Muscle of leg (tissue), 11 donors: ENCODE measurements around the gene RBFOX1. TPM values are rescaled to one million over a fixed set of nuclear protein-coding genes. Genes with fewer than 3 reads are reported as not detected.

Experiments used
- DNase-seq: peaks from one replicate; pipeline ENCODE4 v3.0.0; 2013
- H3K27ac ChIP-seq: one replicate; pipeline ENCODE4 v1.5.1; 2013; ENCODE audit warnings: mild to moderate bottlenecking, low read length, control low read depth
- H3K27me3 ChIP-seq: one replicate; pipeline ENCODE4 v1.6.1; 2013; ENCODE audit warnings: low read length; ENCODE audit not compliant: control insufficient read depth, insufficient read depth
- H3K36me3 ChIP-seq: one replicate; pipeline ENCODE4 v1.6.1; 2013; ENCODE audit warnings: low read length; ENCODE audit not compliant: control insufficient read depth, insufficient read depth
- H3K4me1 ChIP-seq: one replicate; pipeline ENCODE4 v1.6.1; 2013; ENCODE audit warnings: low read length; ENCODE audit not compliant: control insufficient read depth, insufficient read depth
- H3K4me3 ChIP-seq: one replicate; pipeline ENCODE4 v1.5.1; 2013; ENCODE audit warnings: low read length, control low read depth
- H3K9me3 ChIP-seq: replicated peaks from 2 replicates; pipeline ENCODE4 v1.6.1; 2013; ENCODE audit warnings: low read depth, low read length; ENCODE audit not compliant: control insufficient read depth
- WGBS: methylation state at CpG from one replicate; pipeline ENCODE4 v1.1.5; 2013; ENCODE audit warnings: missing lambda C conversion rate; ENCODE audit not compliant: insufficient coverage; 5-methylcytosine and 5-hydroxymethylcytosine counted together
- polyA plus RNA-seq, 8 donors: library from polyadenylated mRNA; unstranded; fragments of 120-200 nt; gene quantifications; one replicate each; pipeline versions ENCODE4 v1.2.1 to v1.2.3, GENCODE V29; 2013; ENCODE audit warnings: inconsistent platforms in 1 of 8, low replicate concordance in 1 of 8; ENCODE audit not compliant: insufficient read length in 8 of 8, insufficient read depth in 1 of 8
- total RNA-seq: library from RNA; stranded (reverse); fragments of 120-200 nt; gene quantifications from one replicate; pipeline ENCODE4 v1.2.4, GENCODE V29; 2013

The RBFOX1 gene
- total and polyA plus RNA-seq, 9 donors: 31.1 to 84.6 (median 47.6) TPM

GRCh38 chr16:7597677-7598076, 265.0 kb downstream of the RBFOX1 start:
- WGBS: no CpG with 5 or more reads among the region's 3 CpGs

GRCh38 chr16:7601100-7601499, 268.5 kb downstream of the RBFOX1 start:
- H3K4me3 ChIP-seq: no peak overlapping the region
- no peaks in the 10 kb centered on the region for H3K9me3 ChIP-seq
- WGBS: 90% methylated on average over 1 of the region's 3 CpGs
- no peaks in the 10 kb centered on the region for H3K27me3 ChIP-seq
- H3K27ac ChIP-seq: no peak overlapping the region
- no peaks in the 10 kb centered on the region for H3K36me3 ChIP-seq
- no peak for DNase-seq
- H3K4me1 ChIP-seq: peaks cover 3% of the 10 kb centered on the region

More at GRCh38 chr16:7597677-7598076, 265.0 kb downstream of the RBFOX1 start:
- no peak overlapping the region for H3K27ac ChIP-seq
- peaks cover 3% of the 10 kb centered on the region for H3K4me1 ChIP-seq
- no peak for DNase-seq
- H3K9me3 ChIP-seq: no peaks in the 10 kb centered on the region
- H3K27me3 ChIP-seq: no peaks in the 10 kb centered on the region
- H3K36me3 ChIP-seq: no peaks in the 10 kb centered on the region
- H3K4me3 ChIP-seq: no peak overlapping the region

DNA sequence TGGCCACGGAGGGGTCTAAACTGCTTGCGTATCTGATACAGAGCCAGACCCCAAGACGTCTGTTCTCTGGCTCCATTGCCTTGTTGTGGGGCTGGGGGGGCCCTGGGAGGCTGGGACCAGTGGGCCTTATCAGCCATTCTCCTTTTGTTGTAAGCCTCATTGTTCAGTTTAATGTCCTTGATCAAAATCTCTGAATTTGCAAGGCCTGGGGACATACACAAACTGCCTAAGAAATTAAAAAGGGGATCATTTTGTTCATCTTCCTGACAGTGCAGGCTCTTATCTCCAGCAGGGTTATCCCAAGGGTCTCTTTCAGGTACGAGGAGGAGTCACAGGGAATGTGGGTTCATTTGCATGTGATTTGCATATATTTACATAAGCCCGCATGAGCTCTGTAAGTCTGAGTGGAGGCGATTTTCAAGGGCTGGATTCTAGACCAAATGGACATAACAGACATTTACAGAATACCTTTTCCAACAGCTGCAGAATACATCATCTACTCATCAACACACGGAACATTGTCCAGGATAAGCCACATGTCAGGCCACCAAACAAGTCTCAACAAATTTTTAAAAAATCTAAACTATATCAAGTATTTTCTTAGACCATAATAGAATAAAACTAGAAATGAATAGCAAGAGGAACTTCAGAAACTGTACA, 269.8 kb downstream of the RBFOX1 start:
- Histone ChIP-seq H3K27ac (no peak overlapping the region), H3K9me3 (no peaks in the 10 kb centered on the region), H3K4me1 (peaks cover 3% of the 10 kb centered on the region), H3K4me3 (no peak overlapping the region), H3K27me3 (no peaks in the 10 kb centered on the region), H3K36me3 (no peaks in the 10 kb centered on the region)
- 51% methylated on average over 3 of the region's 7 CpGs for WGBS
- peak; percentile 66 for DNase-seq

- 80% methylated on average over 1 of the region's 6 CpGs for WGBS
- Histone ChIP-seq H3K27ac (no peak overlapping the region), H3K4me1 (peaks cover 3% of the 10 kb centered on the region), H3K9me3 (no peaks in the 10 kb centered on the region), H3K36me3 (peaks cover 4% of the 10 kb centered on the region), H3K4me3 (no peak overlapping the region), H3K27me3 (no peaks in the 10 kb centered on the region)
- DNase-seq: no peak
These were observed 273.2 kb downstream of the RBFOX1 start for GRCh38 chr16:7605812-7606211.

DNA sequence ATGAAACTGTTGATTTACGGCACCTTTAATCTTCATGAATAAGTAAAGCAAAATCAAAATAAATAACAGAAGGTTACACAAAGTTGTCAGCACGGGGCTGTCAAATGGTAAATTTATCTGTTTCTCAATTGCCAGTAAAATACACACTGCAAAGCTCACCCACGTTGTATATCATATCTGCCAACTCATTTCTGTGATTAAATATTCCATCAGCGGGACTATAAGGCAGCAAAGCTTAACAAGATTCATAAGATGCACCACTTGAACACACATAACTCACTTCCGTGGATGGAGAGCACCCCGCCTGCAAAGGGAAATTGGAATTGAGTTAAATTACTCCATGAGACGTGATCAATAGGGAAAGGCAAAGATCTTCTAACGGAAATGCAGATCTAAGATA, 280.0 kb downstream of the RBFOX1 start:
- WGBS: 57% methylated on average over 1 of the region's 8 CpGs
- Histone ChIP-seq H3K27ac (no peak overlapping the region), H3K4me1 (no peaks in the 10 kb centered on the region), H3K27me3 (no peaks in the 10 kb centered on the region), H3K9me3 (no peaks in the 10 kb centered on the region), H3K4me3 (no peak overlapping the region), H3K36me3 (peaks cover 4% of the 10 kb centered on the region)
- no peak for DNase-seq

DNA sequence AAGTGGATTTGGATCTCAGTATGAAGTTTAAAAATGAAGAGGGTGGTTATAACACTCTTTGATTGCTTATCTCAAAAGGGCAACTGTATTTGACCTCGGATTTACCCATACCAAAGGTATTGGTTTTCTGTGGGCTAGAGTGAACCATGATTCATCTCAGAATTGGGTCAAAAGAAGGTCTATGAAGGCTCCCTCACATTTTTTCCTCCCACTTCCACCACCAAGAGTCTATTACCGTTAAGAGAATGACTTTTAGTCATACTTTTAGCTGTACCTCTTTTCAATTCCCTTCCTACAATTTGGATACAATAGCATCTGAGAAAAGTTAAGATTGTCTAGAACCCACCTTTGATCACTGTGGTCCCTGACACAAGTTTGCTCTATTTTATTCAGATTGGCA, 280.9 kb downstream of the RBFOX1 start:
- H3K4me1 ChIP-seq: no peaks in the 10 kb centered on the region
- H3K4me3 ChIP-seq: no peak overlapping the region
- H3K36me3 ChIP-seq: no peaks in the 10 kb centered on the region
- WGBS: no CpG with 5 or more reads among the region's 2 CpGs
- no peaks in the 10 kb centered on the region for H3K27me3 ChIP-seq
- H3K27ac ChIP-seq: no peak overlapping the region
- H3K9me3 ChIP-seq: no peaks in the 10 kb centered on the region
- DNase-seq: no peak

- no peak overlapping the region for H3K4me3 ChIP-seq
- H3K9me3 ChIP-seq: no peaks in the 10 kb centered on the region
- H3K36me3 ChIP-seq: no peaks in the 10 kb centered on the region
- no peak overlapping the region for H3K27ac ChIP-seq
- H3K27me3 ChIP-seq: no peaks in the 10 kb centered on the region
- WGBS: 35% methylated on average over 3 of the region's 7 CpGs
- DNase-seq: no peak
- H3K4me1 ChIP-seq: no peaks in the 10 kb centered on the region
These were observed 281.6 kb downstream of the RBFOX1 start for GRCh38 chr16:7614021-7614795.

GRCh38 chr16:7615565-7615964, 282.9 kb downstream of the RBFOX1 start:
- H3K9me3 ChIP-seq: no peaks in the 10 kb centered on the region
- no peak overlapping the region for H3K4me3 ChIP-seq
- no peak for DNase-seq
- no peaks in the 10 kb centered on the region for H3K27me3 ChIP-seq
- H3K4me1 ChIP-seq: no peaks in the 10 kb centered on the region
- H3K27ac ChIP-seq: no peak overlapping the region
- no CpG with 5 or more reads among the region's 6 CpGs for WGBS
- no peaks in the 10 kb centered on the region for H3K36me3 ChIP-seq

- no peaks in the 10 kb centered on the region for H3K4me1 ChIP-seq
- H3K27ac ChIP-seq: no peak overlapping the region
- no peaks in the 10 kb centered on the region for H3K9me3 ChIP-seq
- H3K27me3 ChIP-seq: no peaks in the 10 kb centered on the region
- 93% methylated on average over 4 of the region's 14 CpGs for WGBS
- no peak overlapping the region for H3K4me3 ChIP-seq
- no peaks in the 10 kb centered on the region for H3K36me3 ChIP-seq
- no peak for DNase-seq
These were observed 292.5 kb downstream of the RBFOX1 start for GRCh38 chr16:7624871-7625766.

DNA sequence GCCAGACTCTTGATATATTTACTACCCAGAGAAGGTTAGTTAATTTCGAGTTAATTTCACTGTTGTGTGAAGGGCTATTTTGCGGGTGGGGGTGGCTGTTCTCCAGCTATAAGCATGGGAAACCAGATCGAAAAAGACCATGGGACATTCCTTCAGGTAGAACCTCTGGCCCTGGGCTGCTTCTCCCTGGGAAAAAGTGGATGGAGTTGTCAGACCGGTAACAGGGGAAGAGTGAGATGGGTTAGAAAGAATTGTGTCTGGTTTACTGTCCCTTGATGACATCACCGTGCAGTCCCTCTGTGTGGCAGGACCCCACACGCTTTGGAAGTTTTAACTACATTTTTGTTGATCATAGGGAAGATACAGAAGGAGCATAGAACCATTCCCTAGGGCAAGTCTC, 296.3 kb downstream of the RBFOX1 start:
- no peaks in the 10 kb centered on the region for H3K4me1 ChIP-seq
- H3K9me3 ChIP-seq: no peaks in the 10 kb centered on the region
- WGBS: 80% methylated on average over 5 of the region's 6 CpGs
- H3K27ac ChIP-seq: no peak overlapping the region
- no peak overlapping the region for H3K4me3 ChIP-seq
- no peak for DNase-seq
- H3K27me3 ChIP-seq: no peaks in the 10 kb centered on the region
- peaks cover 4% of the 10 kb centered on the region for H3K36me3 ChIP-seq
